ENCODE results near the gene MSI2. TPM values are rescaled to one million over a fixed set of nuclear protein-coding genes. Genes with fewer than 3 reads are reported as not detected.
A peak's percentile ranks its signal among the peaks of the same experiment; 100 is the strongest.

MSI2 gene
- total and polyA plus RNA-seq, 2 donors, result 25.3 to 52.5 TPM

GRCh38 chr17:57240648-57241047, 15.7 kb upstream of the MSI2 start:
- Histone ChIP-seq H3K9me3 (ENCODE audit: control insufficient read depth in 2 of 2, insufficient read depth in 1 of 2, low read length in 1 of 2) (no peaks in the 10 kb centered on the region), H3K27me3 (ENCODE audit: control insufficient read depth in 2 of 2, insufficient read depth in 1 of 2, low read length in 1 of 2) (no peaks in the 10 kb centered on the region), H3K27ac (ENCODE audit: low read depth in 1 of 2, low read length in 1 of 2) (no peak overlapping the region), H3K4me1 (ENCODE audit: control insufficient read depth in 2 of 2, insufficient read depth in 2 of 2, low read length in 2 of 2) (peaks cover 0 to 15% of the 10 kb centered on the region in 2 donors), H3K36me3 (ENCODE audit: control insufficient read depth in 2 of 2, insufficient read depth in 2 of 2, low read length in 1 of 2) (no peaks in the 10 kb centered on the region), H3K4me3 (ENCODE audit: low read length in 2 of 2) (no peak overlapping the region)
- 99% methylated on average over 3 of the region's 3 CpGs for WGBS
- DNase-seq (ENCODE audit: low read depth in 6 of 9, low spot score in 9 of 9), result no peak

GRCh38 chr17:57242148-57242547, 14.2 kb upstream of the MSI2 start:
- Histone ChIP-seq H3K27ac (ENCODE audit: low read depth in 1 of 2, low read length in 1 of 2) (no peak overlapping the region), H3K4me3 (ENCODE audit: low read length in 2 of 2) (no peak overlapping the region), H3K4me1 (ENCODE audit: control insufficient read depth in 2 of 2, insufficient read depth in 2 of 2, low read length in 2 of 2) (peaks cover 0 to 15% of the 10 kb centered on the region in 2 donors), H3K27me3 (ENCODE audit: control insufficient read depth in 2 of 2, insufficient read depth in 1 of 2, low read length in 1 of 2) (no peaks in the 10 kb centered on the region), H3K9me3 (ENCODE audit: control insufficient read depth in 2 of 2, insufficient read depth in 1 of 2, low read length in 1 of 2) (no peaks in the 10 kb centered on the region), H3K36me3 (ENCODE audit: control insufficient read depth in 2 of 2, insufficient read depth in 2 of 2, low read length in 1 of 2) (no peaks in the 10 kb centered on the region)
- WGBS, result 61% methylated on average over 7 of the region's 7 CpGs
- DNase-seq (ENCODE audit: low read depth in 6 of 9, low spot score in 9 of 9), result no peak

- 25% methylated on average over 13 of the region's 13 CpGs for WGBS
- Histone ChIP-seq H3K27ac (ENCODE audit: low read depth in 1 of 2, low read length in 1 of 2) (no peak overlapping the region), H3K4me1 (ENCODE audit: control insufficient read depth in 2 of 2, insufficient read depth in 2 of 2, low read length in 2 of 2) (peaks cover 0 to 15% of the 10 kb centered on the region in 2 donors), H3K9me3 (ENCODE audit: control insufficient read depth in 2 of 2, insufficient read depth in 1 of 2, low read length in 1 of 2) (no peaks in the 10 kb centered on the region), H3K27me3 (ENCODE audit: control insufficient read depth in 2 of 2, insufficient read depth in 1 of 2, low read length in 1 of 2) (no peaks in the 10 kb centered on the region), H3K36me3 (ENCODE audit: control insufficient read depth in 2 of 2, insufficient read depth in 2 of 2, low read length in 1 of 2) (no peaks in the 10 kb centered on the region), H3K4me3 (ENCODE audit: low read length in 2 of 2) (no peak overlapping the region)
- DNase-seq (ENCODE audit: low read depth in 6 of 9, low spot score in 9 of 9), result peak in 6 of 9 donors; percentile 57 to 85 (median 77)
Observed at GRCh38 chr17:57243171-57243622, 13.1 kb upstream of the MSI2 start.

- Histone ChIP-seq H3K27ac (ENCODE audit: low read depth in 1 of 2, low read length in 1 of 2) (no peak overlapping the region), H3K27me3 (ENCODE audit: control insufficient read depth in 2 of 2, insufficient read depth in 1 of 2, low read length in 1 of 2) (no peaks in the 10 kb centered on the region), H3K4me1 (ENCODE audit: control insufficient read depth in 2 of 2, insufficient read depth in 2 of 2, low read length in 2 of 2) (peaks cover 0 to 15% of the 10 kb centered on the region in 2 donors), H3K9me3 (ENCODE audit: control insufficient read depth in 2 of 2, insufficient read depth in 1 of 2, low read length in 1 of 2) (no peaks in the 10 kb centered on the region), H3K36me3 (ENCODE audit: control insufficient read depth in 2 of 2, insufficient read depth in 2 of 2, low read length in 1 of 2) (no peaks in the 10 kb centered on the region), H3K4me3 (ENCODE audit: low read length in 2 of 2) (no peak overlapping the region)
- WGBS, result 97% methylated on average over 10 of the region's 10 CpGs
- no peak for DNase-seq (ENCODE audit: low read depth in 6 of 9, low spot score in 9 of 9)
Observed at GRCh38 chr17:57245786-57246185, 10.5 kb upstream of the MSI2 start.

- H3K27me3 ChIP-seq (ENCODE audit: control insufficient read depth in 2 of 2, insufficient read depth in 1 of 2, low read length in 1 of 2), result no peaks in the 10 kb centered on the region
- H3K4me1 ChIP-seq (ENCODE audit: control insufficient read depth in 2 of 2, insufficient read depth in 2 of 2, low read length in 2 of 2), result peaks cover 0 to 15% of the 10 kb centered on the region in 2 donors
- no peak overlapping the region for H3K27ac ChIP-seq (ENCODE audit: low read depth in 1 of 2, low read length in 1 of 2)
- WGBS, result 98% methylated on average over 3 of the region's 3 CpGs
- H3K9me3 ChIP-seq (ENCODE audit: control insufficient read depth in 2 of 2, insufficient read depth in 1 of 2, low read length in 1 of 2), result no peaks in the 10 kb centered on the region
- no peaks in the 10 kb centered on the region for H3K36me3 ChIP-seq (ENCODE audit: control insufficient read depth in 2 of 2, insufficient read depth in 2 of 2, low read length in 1 of 2)
- no peak for DNase-seq (ENCODE audit: low read depth in 6 of 9, low spot score in 9 of 9)
- H3K4me3 ChIP-seq (ENCODE audit: low read length in 2 of 2), result no peak overlapping the region
Observed at GRCh38 chr17:57246257-57246656, 10.1 kb upstream of the MSI2 start.

GRCh38 chr17:57247261-57247660, 9.1 kb upstream of the MSI2 start:
- Histone ChIP-seq H3K4me1 (ENCODE audit: control insufficient read depth in 2 of 2, insufficient read depth in 2 of 2, low read length in 2 of 2) (peaks cover 0 to 15% of the 10 kb centered on the region in 2 donors), H3K4me3 (ENCODE audit: low read length in 2 of 2) (no peak overlapping the region), H3K36me3 (ENCODE audit: control insufficient read depth in 2 of 2, insufficient read depth in 2 of 2, low read length in 1 of 2) (no peaks in the 10 kb centered on the region), H3K27me3 (ENCODE audit: control insufficient read depth in 2 of 2, insufficient read depth in 1 of 2, low read length in 1 of 2) (no peaks in the 10 kb centered on the region), H3K27ac (ENCODE audit: low read depth in 1 of 2, low read length in 1 of 2) (no peak overlapping the region), H3K9me3 (ENCODE audit: control insufficient read depth in 2 of 2, insufficient read depth in 1 of 2, low read length in 1 of 2) (no peaks in the 10 kb centered on the region)
- 98% methylated on average over 6 of the region's 6 CpGs for WGBS
- DNase-seq (ENCODE audit: low read depth in 6 of 9, low spot score in 9 of 9), result no peak

GRCh38 chr17:57247913-57248312, 8.4 kb upstream of the MSI2 start:
- H3K27ac ChIP-seq (ENCODE audit: low read depth in 1 of 2, low read length in 1 of 2), result no peak overlapping the region
- no peak for DNase-seq (ENCODE audit: low read depth in 6 of 9, low spot score in 9 of 9)
- H3K4me1 ChIP-seq (ENCODE audit: control insufficient read depth in 2 of 2, insufficient read depth in 2 of 2, low read length in 2 of 2), result peaks cover 0 to 14% of the 10 kb centered on the region in 2 donors
- no peaks in the 10 kb centered on the region for H3K36me3 ChIP-seq (ENCODE audit: control insufficient read depth in 2 of 2, insufficient read depth in 2 of 2, low read length in 1 of 2)
- no peaks in the 10 kb centered on the region for H3K27me3 ChIP-seq (ENCODE audit: control insufficient read depth in 2 of 2, insufficient read depth in 1 of 2, low read length in 1 of 2)
- 97% methylated on average over 2 of the region's 2 CpGs for WGBS
- no peak overlapping the region for H3K4me3 ChIP-seq (ENCODE audit: low read length in 2 of 2)
- H3K9me3 ChIP-seq (ENCODE audit: control insufficient read depth in 2 of 2, insufficient read depth in 1 of 2, low read length in 1 of 2), result no peaks in the 10 kb centered on the region

- Histone ChIP-seq H3K27ac (ENCODE audit: low read depth in 1 of 2, low read length in 1 of 2) (no peak overlapping the region), H3K9me3 (ENCODE audit: control insufficient read depth in 2 of 2, insufficient read depth in 1 of 2, low read length in 1 of 2) (no peaks in the 10 kb centered on the region), H3K4me1 (ENCODE audit: control insufficient read depth in 2 of 2, insufficient read depth in 2 of 2, low read length in 2 of 2) (no peaks in the 10 kb centered on the region), H3K27me3 (ENCODE audit: control insufficient read depth in 2 of 2, insufficient read depth in 1 of 2, low read length in 1 of 2) (no peaks in the 10 kb centered on the region), H3K4me3 (ENCODE audit: low read length in 2 of 2) (no peak overlapping the region), H3K36me3 (ENCODE audit: control insufficient read depth in 2 of 2, insufficient read depth in 2 of 2, low read length in 1 of 2) (no peaks in the 10 kb centered on the region)
- 97% methylated on average over 1 of the region's 1 CpG for WGBS
- DNase-seq (ENCODE audit: low read depth in 6 of 9, low spot score in 9 of 9), result no peak
Observed at GRCh38 chr17:57249520-57249919, 6.8 kb upstream of the MSI2 start.

- H3K27ac ChIP-seq (ENCODE audit: low read depth in 1 of 2, low read length in 1 of 2), result no peak overlapping the region
- peaks cover 0 to 4% of the 10 kb centered on the region in 2 donors for H3K4me1 ChIP-seq (ENCODE audit: control insufficient read depth in 2 of 2, insufficient read depth in 2 of 2, low read length in 2 of 2)
- H3K4me3 ChIP-seq (ENCODE audit: low read length in 2 of 2), result no peak overlapping the region
- no peaks in the 10 kb centered on the region for H3K36me3 ChIP-seq (ENCODE audit: control insufficient read depth in 2 of 2, insufficient read depth in 2 of 2, low read length in 1 of 2)
- WGBS, result 99% methylated on average over 1 of the region's 1 CpG
- no peak for DNase-seq (ENCODE audit: low read depth in 6 of 9, low spot score in 9 of 9)
- no peaks in the 10 kb centered on the region for H3K27me3 ChIP-seq (ENCODE audit: control insufficient read depth in 2 of 2, insufficient read depth in 1 of 2, low read length in 1 of 2)
- no peaks in the 10 kb centered on the region for H3K9me3 ChIP-seq (ENCODE audit: control insufficient read depth in 2 of 2, insufficient read depth in 1 of 2, low read length in 1 of 2)
Observed at GRCh38 chr17:57251211-57251787, 5.0 kb upstream of the MSI2 start.
